PFSK-1 (cell line): ENCODE data around the gene PLEKHG3.

Experiments used
- REST ChIP-seq, 2 experiments: IDR thresholded peaks; 2 replicates each; pipeline versions ENCODE4 v1.6.1 to v1.8.0; 2011 to 2012; ENCODE audit warnings: low read depth in 2 of 2, low read length in 2 of 2, control low read depth in 1 of 2, inconsistent platforms in 1 of 2, mild to moderate bottlenecking in 1 of 2, moderate library complexity in 1 of 2; ENCODE audit not compliant: insufficient read depth in 1 of 2
- TAF1 ChIP-seq: IDR thresholded peaks from 2 replicates; pipeline ENCODE4 v1.6.1; 2012; ENCODE audit warnings: low read length, control low read depth, borderline replicate concordance; ENCODE audit not compliant: insufficient read depth

GRCh38 chr14:64736271-64737169 is 32.3 kb downstream of the PLEKHG3 start:
- TF ChIP-seq REST (IDR thresholded peaks at IDR 0.05; ENCODE audit: insufficient read depth in 1 of 2, low read depth in 2 of 2, low read length in 2 of 2) (no peak), TAF1 (no peak)
